Omental fat pad (tissue), 4 donors: ENCODE measurements around the gene CC2D2B. TPM values are rescaled to one million over a fixed set of nuclear protein-coding genes. Genes with fewer than 3 reads are reported as not detected.
"Not testable (repeated sequence)": the region's sequence is repeated elsewhere in the genome, so short reads cannot be mapped to it uniquely, and the experiment has no call there.

Source experiments
- ATAC-seq: fragments of 150-250 bp; one replicate; pipeline ENCODE4 v1.9.1; 2016; ENCODE audit warnings: mild to moderate bottlenecking, moderate library complexity; ENCODE audit not compliant: low FRiP score
- DNase-seq: peaks from one replicate; pipeline ENCODE4 v3.0.0-alpha.2; 2019; ENCODE audit warnings: low spot score
- total RNA-seq, 4 donors: library from RNA; depleted of rRNA; stranded (reverse); fragments of >200 nt; gene quantifications; one replicate each; pipeline ENCODE4 v1.1.0, GENCODE V29; 2016
- TF ChIP-seq, protein P1 (sequence below), 3 donors: fragments of 450-650 bp; IDR thresholded peaks; one replicate each; pipeline ENCODE4 v1.5.1; 2016 to 2017; ENCODE audit warnings: antibody characterized with exemption in 3 of 3, mild to moderate bottlenecking in 3 of 3, moderate library complexity in 2 of 3

CC2D2B gene
- total RNA-seq, 4 donors from 2014 or later, result 0.56 to 2.9 (median 1.9) TPM

- DNase-seq, result no peak
- no peak for ATAC-seq
- TF ChIP-seq, protein P1, sequence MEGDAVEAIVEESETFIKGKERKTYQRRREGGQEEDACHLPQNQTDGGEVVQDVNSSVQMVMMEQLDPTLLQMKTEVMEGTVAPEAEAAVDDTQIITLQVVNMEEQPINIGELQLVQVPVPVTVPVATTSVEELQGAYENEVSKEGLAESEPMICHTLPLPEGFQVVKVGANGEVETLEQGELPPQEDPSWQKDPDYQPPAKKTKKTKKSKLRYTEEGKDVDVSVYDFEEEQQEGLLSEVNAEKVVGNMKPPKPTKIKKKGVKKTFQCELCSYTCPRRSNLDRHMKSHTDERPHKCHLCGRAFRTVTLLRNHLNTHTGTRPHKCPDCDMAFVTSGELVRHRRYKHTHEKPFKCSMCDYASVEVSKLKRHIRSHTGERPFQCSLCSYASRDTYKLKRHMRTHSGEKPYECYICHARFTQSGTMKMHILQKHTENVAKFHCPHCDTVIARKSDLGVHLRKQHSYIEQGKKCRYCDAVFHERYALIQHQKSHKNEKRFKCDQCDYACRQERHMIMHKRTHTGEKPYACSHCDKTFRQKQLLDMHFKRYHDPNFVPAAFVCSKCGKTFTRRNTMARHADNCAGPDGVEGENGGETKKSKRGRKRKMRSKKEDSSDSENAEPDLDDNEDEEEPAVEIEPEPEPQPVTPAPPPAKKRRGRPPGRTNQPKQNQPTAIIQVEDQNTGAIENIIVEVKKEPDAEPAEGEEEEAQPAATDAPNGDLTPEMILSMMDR (IDR thresholded peaks at IDR 0.05), result no peak
Observed at GRCh38 chr10:96047004-96047649, 139.4 kb downstream of the CC2D2B start.

DNA sequence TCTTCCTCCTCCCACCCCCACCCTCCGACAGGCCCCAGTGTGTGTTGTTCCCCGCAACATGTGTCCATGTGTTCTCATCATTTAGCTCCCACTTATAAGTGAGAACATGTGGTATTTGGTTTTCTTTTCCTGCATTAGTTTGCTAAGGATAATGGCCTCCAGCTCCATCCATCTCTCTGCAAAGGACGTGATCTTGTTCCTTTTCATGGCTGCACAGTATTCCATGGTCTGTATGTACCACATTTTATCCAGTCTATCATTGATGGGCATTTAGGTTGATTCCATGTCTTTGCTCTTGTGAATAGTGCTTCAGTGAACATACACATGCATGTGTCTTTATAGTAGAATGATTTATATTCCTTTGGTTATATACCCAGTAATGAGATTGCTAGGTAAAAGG, 140.2 kb downstream of the CC2D2B start:
- not testable (repeated sequence) for DNase-seq, ATAC-seq

- DNase-seq, result no peak
- no peak for ATAC-seq
- TF ChIP-seq, protein P1 (IDR thresholded peaks at IDR 0.05), result no peak
Observed at GRCh38 chr10:96049340-96049739, 141.6 kb downstream of the CC2D2B start.

GRCh38 chr10:96053985-96054384, 146.2 kb downstream of the CC2D2B start:
- ATAC-seq (no peak), DNase-seq (no peak)
- TF ChIP-seq, protein P1 (IDR thresholded peaks at IDR 0.05), result no peak

DNA sequence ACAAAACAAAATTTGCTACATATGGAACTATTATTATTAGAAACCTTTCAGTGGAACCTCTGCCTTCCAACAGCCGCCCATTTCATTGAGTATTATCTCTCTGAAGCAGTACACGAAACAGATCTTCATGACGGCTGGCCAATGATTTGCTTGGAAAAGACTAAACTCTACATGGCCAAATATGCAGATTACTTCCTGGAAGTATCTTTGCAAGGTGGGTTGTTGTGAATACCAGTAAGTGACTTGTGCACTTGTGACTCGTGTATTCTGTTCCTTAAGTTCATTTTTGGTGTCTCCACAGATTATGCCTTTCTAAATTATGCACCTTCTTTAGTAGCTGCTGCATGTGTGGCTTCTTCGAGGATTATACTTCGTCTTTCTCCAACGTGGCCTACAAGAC, 149.0 kb downstream of the CC2D2B start:
- TF ChIP-seq, protein P1 (IDR thresholded peaks at IDR 0.05), result no peak
- DNase-seq (no peak), ATAC-seq (no peak)

DNA sequence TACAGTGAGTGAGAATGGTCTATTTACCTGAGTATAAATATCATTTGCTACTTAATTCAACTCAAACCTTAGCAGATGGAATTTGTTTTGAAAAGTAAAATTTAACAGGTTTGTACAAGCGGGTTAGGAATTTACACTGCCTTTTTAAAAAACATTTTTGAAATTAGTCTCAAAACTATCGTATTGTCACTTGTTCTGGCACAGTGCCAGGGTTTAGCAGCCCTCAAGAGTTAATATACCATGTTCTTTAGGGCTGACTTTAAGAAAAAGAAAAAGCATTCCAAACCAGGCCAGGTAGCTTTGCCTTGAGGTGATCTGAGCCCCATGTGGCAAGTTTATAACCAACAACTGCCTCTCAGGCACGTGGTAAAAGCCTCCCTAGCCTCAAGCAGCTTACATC, 153.5 kb downstream of the CC2D2B start:
- TF ChIP-seq, protein P1 (IDR thresholded peaks at IDR 0.05), result no peak
- ATAC-seq, result no peak
- DNase-seq, result no peak

DNA sequence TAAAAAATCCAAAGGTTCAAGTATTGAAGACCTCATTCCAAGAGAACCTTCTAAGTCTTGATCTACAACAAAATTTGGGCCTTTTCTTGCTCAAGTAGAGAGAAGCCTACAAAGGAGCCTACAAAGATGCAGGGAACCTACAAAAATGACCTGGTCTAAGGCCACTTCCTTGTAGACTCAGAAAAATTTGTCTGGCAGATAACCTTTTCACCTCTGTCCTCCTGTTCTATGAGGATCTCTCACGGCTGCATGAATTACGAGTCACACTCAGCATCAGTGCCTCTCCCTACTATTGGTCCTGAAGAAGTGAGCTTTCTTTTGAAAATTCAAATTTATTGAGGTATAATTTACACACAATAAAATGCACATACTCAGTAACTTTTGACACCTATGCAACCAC, 164.9 kb downstream of the CC2D2B start:
- TF ChIP-seq, protein P1 (IDR thresholded peaks at IDR 0.05), result no peak
- DNase-seq, result no peak
- no peak for ATAC-seq
